T-cell (primary cell): ENCODE measurements around the gene PPIG. TPM values are rescaled to one million over a fixed set of nuclear protein-coding genes. Genes with fewer than 3 reads are reported as not detected.

ENCODE experiments used
- ATAC-seq, 4 experiments: fragments of 200-7000 bp in 3 of 4; fragments of 150-1000 bp in 1 of 4; cut with Tn5 transposase; replicated peaks in 1 of 4; 1 replicate in 3 of 4; 2 replicates in 1 of 4; pipeline ENCODE4 v1.10.0; 2021; ENCODE audit warnings: moderate library complexity in 3 of 4, mild to moderate bottlenecking in 2 of 4, moderate number of reproducible peaks in 1 of 4
- CTCF ChIA-PET, 2 donors: fragments of 300-600 bp; sonication (Branson Sonifier 250); formaldehyde crosslinking; loops; one replicate each; lab custom pipeline; 2022; ENCODE audit warnings: antibody characterized with exemption in 2 of 2; lab: Charles Lee
- POLR2A ChIA-PET, 2 donors: fragments of 300-600 bp; sonication (Branson Sonifier 250); formaldehyde crosslinking; loops; one replicate each; lab custom pipeline; 2022; ENCODE audit warnings: antibody characterized with exemption in 2 of 2; lab: Charles Lee
- DNase-seq, 35 experiments: peaks; one replicate each; pipeline versions ENCODE4 v3.0.0 to v3.0.0-alpha.2; 2013 to 2023
- H3K27ac ChIP-seq: one replicate; pipeline ENCODE4 v1.5.1; 2013; ENCODE audit warnings: low read length
- H3K27me3 ChIP-seq, 2 experiments: replicated peaks in 1 of 2; 1 replicate in 1 of 2; 2 replicates in 1 of 2; pipeline versions ENCODE4 v1.6.1 to v1.7.0; 2013; ENCODE audit warnings: low read length in 1 of 2, mixed read lengths in 1 of 2; ENCODE audit not compliant: control insufficient read depth in 2 of 2, insufficient read depth in 2 of 2; ENCODE audit errors: extremely low read depth in 1 of 2
- H3K36me3 ChIP-seq, 2 donors: 1 replicate in 1 of 2; 2 replicates in 1 of 2; pipeline versions ENCODE4 v1.6.1 to v1.7.0; 2013; ENCODE audit warnings: low read length in 1 of 2; ENCODE audit not compliant: control insufficient read depth in 2 of 2, insufficient read depth in 1 of 2; ENCODE audit errors: extremely low read depth in 1 of 2
- H3K4me1 ChIP-seq, 2 experiments: 1 replicate in 1 of 2; 2 replicates in 1 of 2; pipeline versions ENCODE4 v1.6.1 to v1.7.0; 2013; ENCODE audit warnings: low read length in 2 of 2, mixed read lengths in 1 of 2; ENCODE audit not compliant: insufficient read depth in 2 of 2, control insufficient read depth in 1 of 2; ENCODE audit errors: extremely low read depth in 1 of 2
- H3K4me3 ChIP-seq, 2 donors: 1 replicate in 1 of 2; 2 replicates in 1 of 2; pipeline versions ENCODE4 v1.5.1 to v1.7.0; 2013; ENCODE audit warnings: mild to moderate bottlenecking in 2 of 2, low read length in 1 of 2, moderate library complexity in 1 of 2; ENCODE audit not compliant: control insufficient read depth in 1 of 2; ENCODE audit errors: extremely low read depth in 1 of 2
- H3K9me3 ChIP-seq: 2 replicates; pipeline ENCODE4 v1.7.0; 2013
- H3K27ac Mint-ChIP-seq, 2 donors: one replicate each; pipeline ENCODE4 v1.8.0; 2020 to 2021; ENCODE audit warnings: mild to moderate bottlenecking in 2 of 2, mixed read lengths in 2 of 2
- H3K27me3 Mint-ChIP-seq, 2 donors: one replicate each; pipeline ENCODE4 v1.8.0; 2021 to 2022; ENCODE audit warnings: mixed read lengths in 2 of 2
- H3K36me3 Mint-ChIP-seq: one replicate; pipeline ENCODE4 v1.8.0; 2021; ENCODE audit warnings: mixed read lengths
- H3K4me1 Mint-ChIP-seq, 3 donors: one replicate each; pipeline ENCODE4 v1.8.0; 2020 to 2022; ENCODE audit warnings: mixed read lengths in 3 of 3, mild to moderate bottlenecking in 1 of 3
- H3K4me3 Mint-ChIP-seq, 3 donors: one replicate each; pipeline ENCODE4 v1.8.0; 2020 to 2022; ENCODE audit warnings: mild to moderate bottlenecking in 3 of 3, mixed read lengths in 3 of 3, moderate library complexity in 3 of 3
- H3K9me3 Mint-ChIP-seq, 3 donors: one replicate each; pipeline ENCODE4 v1.8.0; 2020 to 2022; ENCODE audit warnings: mixed read lengths in 3 of 3
- WGBS: methylation state at CpG from one replicate; pipeline ENCODE4 v1.1.5; 2013; ENCODE audit warnings: missing lambda C conversion rate; ENCODE audit not compliant: insufficient coverage; 5-methylcytosine and 5-hydroxymethylcytosine counted together
- total RNA-seq, 35 experiments: library from RNA in 6 of 35; stranded (reverse) in 6 of 35; fragments of 120-200 nt in 1 of 35; gene quantifications; one replicate each; pipeline versions ENCODE4 v1.2.1 to v1.2.4 and lab custom pipeline; 2013 to 2026

The PPIG gene
- total RNA-seq, 5 donors from 2014 or later (not counting 1 experiment from before 2014, with no cell fraction given), result 63.6 to 78.2 (median 71.3) TPM

- H3K27ac ChIP-seq, result no peak overlapping the region
- POLR2A ChIA-PET, result no interaction called here
- no peak overlapping the region for H3K4me3 Mint-ChIP-seq
- H3K9me3 Mint-ChIP-seq, result peaks cover 4 to 10% (median 4%) of the 10 kb centered on the region in 3 donors
- H3K4me1 Mint-ChIP-seq, result peaks cover 30 to 41% (median 39%) of the 10 kb centered on the region in 3 donors
- H3K27me3 ChIP-seq, result no peaks in the 10 kb centered on the region
- H3K36me3 ChIP-seq, result peaks cover 4 to 35% of the 10 kb centered on the region in 2 donors
- peaks cover 71% of the 10 kb centered on the region for H3K36me3 Mint-ChIP-seq
- H3K27me3 Mint-ChIP-seq, result no peaks in the 10 kb centered on the region
- CTCF ChIA-PET, result no interaction called here
- H3K4me1 ChIP-seq, result no peaks in the 10 kb centered on the region
- DNase-seq, result no peak
- no peak overlapping the region for H3K4me3 ChIP-seq
- ATAC-seq, result no peak
- WGBS, result no CpG with 5 or more reads among the region's 1 CpG
- no peak overlapping the region for H3K27ac Mint-ChIP-seq
- peaks cover 3% of the 10 kb centered on the region for H3K9me3 ChIP-seq
These were observed 36.4 kb downstream of the PPIG start for GRCh38 chr2:169620509-169620908.

- H3K27ac Mint-ChIP-seq, result no peak overlapping the region
- peaks cover 21 to 24% (median 22%) of the 10 kb centered on the region in 3 donors for H3K4me1 Mint-ChIP-seq
- no CpG with 5 or more reads among the region's 4 CpGs for WGBS
- Histone ChIP-seq H3K27me3 (no peaks in the 10 kb centered on the region), H3K4me1 (no peaks in the 10 kb centered on the region), H3K9me3 (no peaks in the 10 kb centered on the region), H3K36me3 (peaks cover 0 to 39% of the 10 kb centered on the region in 2 donors), H3K27ac (no peak overlapping the region), H3K4me3 (no peak overlapping the region)
- peaks cover 60% of the 10 kb centered on the region for H3K36me3 Mint-ChIP-seq
- ATAC-seq, result no peak
- H3K9me3 Mint-ChIP-seq, result no peaks in the 10 kb centered on the region
- ChIA-PET POLR2A (interaction anchor here in 1 of 2 donors (0.6 kb wide), 1 partner anchor 156 kb away, joined by 9 read pairs; no protein-coding TSS in a partner anchor), CTCF (no interaction called here)
- H3K4me3 Mint-ChIP-seq, result no peak overlapping the region
- no peaks in the 10 kb centered on the region for H3K27me3 Mint-ChIP-seq
- no peak for DNase-seq
These were observed 39.1 kb downstream of the PPIG start for GRCh38 chr2:169623235-169623634.

DNA sequence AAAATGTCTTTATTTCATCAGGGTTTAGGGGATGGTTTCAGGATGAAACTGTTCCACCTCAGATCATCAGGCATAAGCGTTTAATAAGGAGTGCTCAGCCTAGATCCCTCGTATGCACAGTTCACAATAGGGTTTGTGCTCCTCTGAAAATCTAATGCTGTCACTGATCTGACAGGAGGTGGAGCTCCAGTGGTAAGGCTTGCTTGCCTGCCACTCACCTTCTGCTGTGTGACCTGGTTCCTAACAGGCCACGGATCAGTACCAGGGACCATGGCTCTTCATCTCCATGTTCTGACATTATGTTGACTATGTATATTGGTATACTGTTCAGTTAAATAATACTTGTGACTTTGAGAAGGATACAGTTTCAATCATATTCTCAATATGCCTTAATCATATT lies 41.6 kb downstream of the PPIG start:
- Mint-ChIP-seq H3K4me1 (peaks cover 0 to 3% (median 1%) of the 10 kb centered on the region in 3 donors), H3K27ac (no peak overlapping the region), H3K9me3 (no peaks in the 10 kb centered on the region), H3K4me3 (no peak overlapping the region), H3K27me3 (no peaks in the 10 kb centered on the region), H3K36me3 (peaks cover 46% of the 10 kb centered on the region)
- H3K9me3 ChIP-seq, result no peaks in the 10 kb centered on the region
- DNase-seq (no peak), ATAC-seq (no peak)
- no peak overlapping the region for H3K4me3 ChIP-seq
- 93% methylated on average over 2 of the region's 3 CpGs for WGBS
- ChIA-PET POLR2A (no interaction called here), CTCF (no interaction called here)
- peaks cover 0 to 35% of the 10 kb centered on the region in 2 donors for H3K36me3 ChIP-seq
- no peaks in the 10 kb centered on the region for H3K4me1 ChIP-seq
- no peak overlapping the region for H3K27ac ChIP-seq
- no peaks in the 10 kb centered on the region for H3K27me3 ChIP-seq

- ChIA-PET CTCF (no interaction called here), POLR2A (no interaction called here)
- H3K36me3 ChIP-seq, result peaks cover 0 to 58% of the 10 kb centered on the region in 2 donors
These were observed 52.4 kb downstream of the PPIG start for GRCh38 chr2:169636440-169637097.

DNA sequence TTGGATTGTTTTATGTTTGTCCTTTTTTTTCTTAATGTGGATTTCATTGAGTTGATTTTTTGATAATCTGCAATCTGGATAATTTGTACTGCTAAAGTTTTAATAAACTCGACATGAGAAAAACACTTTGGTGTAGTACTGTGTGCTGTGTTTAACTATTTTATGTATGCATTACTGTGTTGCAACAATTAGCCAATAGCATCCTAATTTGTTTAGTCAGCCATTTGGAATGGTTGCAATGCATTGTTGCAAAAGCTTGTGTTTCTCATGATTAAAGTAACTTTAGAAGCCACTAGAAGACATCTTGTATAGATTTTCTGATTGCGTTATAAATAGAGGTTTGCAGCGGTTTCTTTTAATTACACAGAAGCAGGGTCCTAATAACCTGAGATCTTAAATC lies 53.5 kb downstream of the PPIG start:
- Mint-ChIP-seq H3K4me1 (no peaks in the 10 kb centered on the region), H3K36me3 (peaks cover 33% of the 10 kb centered on the region), H3K27ac (no peak overlapping the region), H3K9me3 (peaks cover 0 to 4% (median 0%) of the 10 kb centered on the region in 3 donors), H3K4me3 (no peak overlapping the region), H3K27me3 (no peaks in the 10 kb centered on the region)
- H3K36me3 ChIP-seq, result peaks cover 0 to 49% of the 10 kb centered on the region in 2 donors
- H3K27ac ChIP-seq, result no peak overlapping the region
- ChIA-PET POLR2A (interaction anchor here in 1 of 2 donors (0.7 kb wide), 1 partner anchor 45 kb away, joined by 5 read pairs; no protein-coding TSS in a partner anchor), CTCF (no interaction called here)
- H3K9me3 ChIP-seq, result no peaks in the 10 kb centered on the region
- no CpG with 5 or more reads among the region's 3 CpGs for WGBS
- DNase-seq (no peak), ATAC-seq (no peak)
- H3K4me3 ChIP-seq, result no peak overlapping the region
- no peaks in the 10 kb centered on the region for H3K27me3 ChIP-seq
- H3K4me1 ChIP-seq, result no peaks in the 10 kb centered on the region

More at GRCh38 chr2:169636440-169637097, 52.4 kb downstream of the PPIG start:
- no peaks in the 10 kb centered on the region for H3K27me3 ChIP-seq
- Mint-ChIP-seq H3K4me1 (no peaks in the 10 kb centered on the region), H3K27me3 (no peaks in the 10 kb centered on the region), H3K4me3 (no peak overlapping the region), H3K36me3 (peaks cover 33% of the 10 kb centered on the region), H3K9me3 (no peaks in the 10 kb centered on the region), H3K27ac (no peak overlapping the region)
- H3K4me1 ChIP-seq, result no peaks in the 10 kb centered on the region
- no peak for DNase-seq
- no peaks in the 10 kb centered on the region for H3K9me3 ChIP-seq
- WGBS, result 100% methylated on average over 2 of the region's 8 CpGs
- no peak overlapping the region for H3K27ac ChIP-seq
- no peak for ATAC-seq
- H3K4me3 ChIP-seq, result no peak overlapping the region

- H3K4me3 ChIP-seq, result no peak overlapping the region
- no peaks in the 10 kb centered on the region for H3K9me3 ChIP-seq
- Mint-ChIP-seq H3K36me3 (peaks cover 24% of the 10 kb centered on the region), H3K27me3 (no peaks in the 10 kb centered on the region), H3K4me3 (no peak overlapping the region), H3K4me1 (no peaks in the 10 kb centered on the region), H3K9me3 (peaks cover 0 to 12% (median 0%) of the 10 kb centered on the region in 3 donors), H3K27ac (no peak overlapping the region)
- DNase-seq, result no peak
- peaks cover 0 to 27% of the 10 kb centered on the region in 2 donors for H3K36me3 ChIP-seq
- ChIA-PET POLR2A (interaction anchor here (0.5 to 0.6 kb wide), 2 partner anchors 28 to 52 kb away, joined by 3 to 8 read pairs; no protein-coding TSS in a partner anchor), CTCF (no interaction called here)
- no peaks in the 10 kb centered on the region for H3K4me1 ChIP-seq
- no peak overlapping the region for H3K27ac ChIP-seq
- no peaks in the 10 kb centered on the region for H3K27me3 ChIP-seq
- ATAC-seq, result no peak
- 100% methylated on average over 2 of the region's 2 CpGs for WGBS
These were observed 56.0 kb downstream of the PPIG start for GRCh38 chr2:169640104-169640503.
